ENCODE data around the gene METAP1. TPM values are rescaled to one million over a fixed set of nuclear protein-coding genes. Genes with fewer than 3 reads are reported as not detected.
"Not testable (repeated sequence)": the region's sequence is repeated elsewhere in the genome, so short reads cannot be mapped to it uniquely, and the experiment has no call there.

METAP1 gene
- total and polyA plus RNA-seq, 2 experiments from 2014 or later: 64.1 to 122 TPM

- not testable (repeated sequence) for H4K20me1 ChIP-seq (replicated peaks; ENCODE audit: insufficient read depth); H3K27me3 Mint-ChIP-seq (ENCODE audit: insufficient read depth, low read depth, poor library complexity); H3K79me2 ChIP-seq (replicated peaks; ENCODE audit: insufficient read depth); H3K36me3 ChIP-seq (ENCODE audit: insufficient read depth); H3F3A ChIP-seq (replicated peaks; ENCODE audit: low read depth); H3K27ac ChIP-seq (ENCODE audit: low read depth); H3K27ac Mint-ChIP-seq; H3K27me3 ChIP-seq (ENCODE audit: insufficient read depth); ATAC-seq; H2AFZ ChIP-seq; H3K9me2 ChIP-seq (ENCODE audit: insufficient read depth); H3K4me3 ChIP-seq; H3K4me1 Mint-ChIP-seq; H3K4me1 ChIP-seq (ENCODE audit: insufficient read depth); H3K4me3 Mint-ChIP-seq; H3K4me2 ChIP-seq; DNase-seq (ENCODE audit: low spot score)
- Mint-ChIP-seq H3K9me3 (peaks cover 25% of the 10 kb centered on the region), H3K36me3 (ENCODE audit: low read depth) (peaks cover 22% of the 10 kb centered on the region)
Measured at GRCh38 chr4:99099814-99100213, 104.3 kb downstream of the METAP1 start.

- Mint-ChIP-seq H3K36me3 (ENCODE audit: low read depth) (peaks cover 22% of the 10 kb centered on the region), H3K9me3 (peaks cover 25% of the 10 kb centered on the region), H3K27ac (no peak overlapping the region), H3K27me3 (ENCODE audit: insufficient read depth, low read depth, poor library complexity) (no peaks in the 10 kb centered on the region), H3K4me1 (no peaks in the 10 kb centered on the region), H3K4me3 (no peak overlapping the region)
- Histone ChIP-seq H3K79me2 (replicated peaks; ENCODE audit: insufficient read depth) (no peaks in the 10 kb centered on the region), H3K4me3 (no peak overlapping the region), H3K4me2 (no peak overlapping the region), H3K9me2 (ENCODE audit: insufficient read depth) (no peaks in the 10 kb centered on the region), H4K20me1 (replicated peaks; ENCODE audit: insufficient read depth) (no peaks in the 10 kb centered on the region), H2AFZ (no peak overlapping the region), H3K27me3 (ENCODE audit: insufficient read depth) (no peaks in the 10 kb centered on the region), H3K4me1 (ENCODE audit: insufficient read depth) (no peaks in the 10 kb centered on the region), H3K36me3 (ENCODE audit: insufficient read depth) (peaks cover 5% of the 10 kb centered on the region), H3F3A (replicated peaks; ENCODE audit: low read depth) (no peaks in the 10 kb centered on the region), H3K27ac (ENCODE audit: low read depth) (no peak overlapping the region)
- ATAC-seq: no peak
- no peak for DNase-seq (ENCODE audit: low spot score)
- no peak for TF ChIP-seq CREB1 (CRISPR knock-in tag; IDR thresholded peaks at IDR 0.05; ENCODE audit: low read depth)
- no peak for TF ChIP-seq POLR2AphosphoS5 (IDR thresholded peaks at IDR 0.05; ENCODE audit: low read depth)
- no peak for TF ChIP-seq STAT1 (IDR thresholded peaks at IDR 0.05; ENCODE audit: unreplicated experiment)
- no peak for TF ChIP-seq NANOG (IDR thresholded peaks at IDR 0.05; ENCODE audit: borderline replicate concordance)
- TF ChIP-seq JUNB (IDR thresholded peaks at IDR 0.05; ENCODE audit: unreplicated experiment): no peak
- no peak for TF ChIP-seq ZNF331 (CRISPR knock-in tag; IDR thresholded peaks at IDR 0.05; ENCODE audit: low read depth)
- TF ChIP-seq CTCF (conservative IDR thresholded peaks at IDR 0.05; ENCODE audit: low read depth in 2 of 2): no peak
- TF ChIP-seq, protein P1, sequence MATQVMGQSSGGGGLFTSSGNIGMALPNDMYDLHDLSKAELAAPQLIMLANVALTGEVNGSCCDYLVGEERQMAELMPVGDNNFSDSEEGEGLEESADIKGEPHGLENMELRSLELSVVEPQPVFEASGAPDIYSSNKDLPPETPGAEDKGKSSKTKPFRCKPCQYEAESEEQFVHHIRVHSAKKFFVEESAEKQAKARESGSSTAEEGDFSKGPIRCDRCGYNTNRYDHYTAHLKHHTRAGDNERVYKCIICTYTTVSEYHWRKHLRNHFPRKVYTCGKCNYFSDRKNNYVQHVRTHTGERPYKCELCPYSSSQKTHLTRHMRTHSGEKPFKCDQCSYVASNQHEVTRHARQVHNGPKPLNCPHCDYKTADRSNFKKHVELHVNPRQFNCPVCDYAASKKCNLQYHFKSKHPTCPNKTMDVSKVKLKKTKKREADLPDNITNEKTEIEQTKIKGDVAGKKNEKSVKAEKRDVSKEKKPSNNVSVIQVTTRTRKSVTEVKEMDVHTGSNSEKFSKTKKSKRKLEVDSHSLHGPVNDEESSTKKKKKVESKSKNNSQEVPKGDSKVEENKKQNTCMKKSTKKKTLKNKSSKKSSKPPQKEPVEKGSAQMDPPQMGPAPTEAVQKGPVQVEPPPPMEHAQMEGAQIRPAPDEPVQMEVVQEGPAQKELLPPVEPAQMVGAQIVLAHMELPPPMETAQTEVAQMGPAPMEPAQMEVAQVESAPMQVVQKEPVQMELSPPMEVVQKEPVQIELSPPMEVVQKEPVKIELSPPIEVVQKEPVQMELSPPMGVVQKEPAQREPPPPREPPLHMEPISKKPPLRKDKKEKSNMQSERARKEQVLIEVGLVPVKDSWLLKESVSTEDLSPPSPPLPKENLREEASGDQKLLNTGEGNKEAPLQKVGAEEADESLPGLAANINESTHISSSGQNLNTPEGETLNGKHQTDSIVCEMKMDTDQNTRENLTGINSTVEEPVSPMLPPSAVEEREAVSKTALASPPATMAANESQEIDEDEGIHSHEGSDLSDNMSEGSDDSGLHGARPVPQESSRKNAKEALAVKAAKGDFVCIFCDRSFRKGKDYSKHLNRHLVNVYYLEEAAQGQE (IDR thresholded peaks at IDR 0.05; ENCODE audit: unreplicated experiment): no peak
- TF ChIP-seq EZH2 (IDR thresholded peaks at IDR 0.05; ENCODE audit: low read depth, unreplicated experiment): no peak
- TF ChIP-seq, protein P2, sequence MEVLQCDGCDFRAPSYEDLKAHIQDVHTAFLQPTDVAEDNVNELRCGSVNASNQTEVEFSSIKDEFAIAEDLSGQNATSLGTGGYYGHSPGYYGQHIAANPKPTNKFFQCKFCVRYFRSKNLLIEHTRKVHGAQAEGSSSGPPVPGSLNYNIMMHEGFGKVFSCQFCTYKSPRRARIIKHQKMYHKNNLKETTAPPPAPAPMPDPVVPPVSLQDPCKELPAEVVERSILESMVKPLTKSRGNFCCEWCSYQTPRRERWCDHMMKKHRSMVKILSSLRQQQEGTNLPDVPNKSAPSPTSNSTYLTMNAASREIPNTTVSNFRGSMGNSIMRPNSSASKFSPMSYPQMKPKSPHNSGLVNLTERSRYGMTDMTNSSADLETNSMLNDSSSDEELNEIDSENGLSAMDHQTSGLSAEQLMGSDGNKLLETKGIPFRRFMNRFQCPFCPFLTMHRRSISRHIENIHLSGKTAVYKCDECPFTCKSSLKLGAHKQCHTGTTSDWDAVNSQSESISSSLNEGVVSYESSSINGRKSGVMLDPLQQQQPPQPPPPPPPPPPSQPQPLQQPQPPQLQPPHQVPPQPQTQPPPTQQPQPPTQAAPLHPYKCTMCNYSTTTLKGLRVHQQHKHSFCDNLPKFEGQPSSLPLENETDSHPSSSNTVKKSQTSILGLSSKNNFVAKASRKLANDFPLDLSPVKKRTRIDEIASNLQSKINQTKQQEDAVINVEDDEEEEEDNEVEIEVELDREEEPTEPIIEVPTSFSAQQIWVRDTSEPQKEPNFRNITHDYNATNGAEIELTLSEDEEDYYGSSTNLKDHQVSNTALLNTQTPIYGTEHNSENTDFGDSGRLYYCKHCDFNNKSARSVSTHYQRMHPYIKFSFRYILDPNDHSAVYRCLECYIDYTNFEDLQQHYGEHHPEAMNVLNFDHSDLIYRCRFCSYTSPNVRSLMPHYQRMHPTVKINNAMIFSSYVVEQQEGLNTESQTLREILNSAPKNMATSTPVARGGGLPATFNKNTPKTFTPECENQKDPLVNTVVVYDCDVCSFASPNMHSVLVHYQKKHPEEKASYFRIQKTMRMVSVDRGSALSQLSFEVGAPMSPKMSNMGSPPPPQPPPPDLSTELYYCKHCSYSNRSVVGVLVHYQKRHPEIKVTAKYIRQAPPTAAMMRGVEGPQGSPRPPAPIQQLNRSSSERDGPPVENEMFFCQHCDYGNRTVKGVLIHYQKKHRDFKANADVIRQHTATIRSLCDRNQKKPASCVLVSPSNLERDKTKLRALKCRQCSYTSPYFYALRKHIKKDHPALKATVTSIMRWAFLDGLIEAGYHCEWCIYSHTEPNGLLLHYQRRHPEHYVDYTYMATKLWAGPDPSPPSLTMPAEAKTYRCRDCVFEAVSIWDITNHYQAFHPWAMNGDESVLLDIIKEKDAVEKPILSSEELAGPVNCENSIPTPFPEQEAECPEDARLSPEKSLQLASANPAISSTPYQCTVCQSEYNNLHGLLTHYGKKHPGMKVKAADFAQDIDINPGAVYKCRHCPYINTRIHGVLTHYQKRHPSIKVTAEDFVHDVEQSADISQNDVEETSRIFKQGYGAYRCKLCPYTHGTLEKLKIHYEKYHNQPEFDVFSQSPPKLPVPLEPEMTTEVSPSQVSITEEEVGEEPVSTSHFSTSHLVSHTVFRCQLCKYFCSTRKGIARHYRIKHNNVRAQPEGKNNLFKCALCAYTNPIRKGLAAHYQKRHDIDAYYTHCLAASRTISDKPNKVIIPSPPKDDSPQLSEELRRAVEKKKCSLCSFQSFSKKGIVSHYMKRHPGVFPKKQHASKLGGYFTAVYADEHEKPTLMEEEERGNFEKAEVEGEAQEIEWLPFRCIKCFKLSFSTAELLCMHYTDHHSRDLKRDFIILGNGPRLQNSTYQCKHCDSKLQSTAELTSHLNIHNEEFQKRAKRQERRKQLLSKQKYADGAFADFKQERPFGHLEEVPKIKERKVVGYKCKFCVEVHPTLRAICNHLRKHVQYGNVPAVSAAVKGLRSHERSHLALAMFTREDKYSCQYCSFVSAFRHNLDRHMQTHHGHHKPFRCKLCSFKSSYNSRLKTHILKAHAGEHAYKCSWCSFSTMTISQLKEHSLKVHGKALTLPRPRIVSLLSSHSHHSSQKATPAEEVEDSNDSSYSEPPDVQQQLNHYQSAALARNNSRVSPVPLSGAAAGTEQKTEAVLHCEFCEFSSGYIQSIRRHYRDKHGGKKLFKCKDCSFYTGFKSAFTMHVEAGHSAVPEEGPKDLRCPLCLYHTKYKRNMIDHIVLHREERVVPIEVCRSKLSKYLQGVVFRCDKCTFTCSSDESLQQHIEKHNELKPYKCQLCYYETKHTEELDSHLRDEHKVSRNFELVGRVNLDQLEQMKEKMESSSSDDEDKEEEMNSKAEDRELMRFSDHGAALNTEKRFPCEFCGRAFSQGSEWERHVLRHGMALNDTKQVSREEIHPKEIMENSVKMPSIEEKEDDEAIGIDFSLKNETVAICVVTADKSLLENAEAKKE (CRISPR knock-in tag; IDR thresholded peaks at IDR 0.05): no peak
- TF ChIP-seq EZH2phosphoT487 (IDR thresholded peaks at IDR 0.05; ENCODE audit: unreplicated experiment): no peak
Measured at GRCh38 chr4:99100876-99101275, 105.4 kb downstream of the METAP1 start.

All from GM23338 (cell line).